HEK293T (cell line): Measurements from ENCODE around the gene DDAH1.

Source experiments
- CTCF ChIA-PET: fragments of 350-600 bp; formaldehyde crosslinking; extraction: SDS; loops from one replicate; lab custom pipeline; 2021; ENCODE audit warnings: antibody characterized with exemption, inconsistent platforms; lab: Yijun Ruan, JAX
- POLR2A ChIA-PET: fragments of 350-600 bp; formaldehyde crosslinking; extraction: SDS; loops from one replicate; lab custom pipeline; 2020; ENCODE audit warnings: antibody characterized with exemption, inconsistent platforms; lab: Yijun Ruan, JAX
- DNase-seq: peaks from one replicate; pipeline ENCODE4 v3.0.0; 2012; ENCODE audit warnings: mixed read lengths; ENCODE audit errors: extremely low spot score
- ARNT ChIP-seq: fragments of 450-650 bp; IDR thresholded peaks from 2 replicates; pipeline ENCODE4 v1.6.1; 2017; ENCODE audit warnings: mild to moderate bottlenecking
- BHLHE40 ChIP-seq: fragments of 450-650 bp; IDR thresholded peaks from 2 replicates; pipeline ENCODE4 v1.6.1; 2016; ENCODE audit warnings: mild to moderate bottlenecking, moderate library complexity, borderline replicate concordance
- CTBP1 ChIP-seq: fragments of 450-650 bp; IDR thresholded peaks from 2 replicates; pipeline ENCODE4 v1.6.1; 2016; ENCODE audit warnings: borderline replicate concordance
- ELF4 ChIP-seq: fragments of 450-650 bp; IDR thresholded peaks from 2 replicates; pipeline ENCODE4 v1.6.1; 2017; ENCODE audit warnings: antibody characterized with exemption
- FOXA1 ChIP-seq: fragments of 450-650 bp; IDR thresholded peaks from 2 replicates; pipeline ENCODE4 v1.6.1; 2016; ENCODE audit warnings: mild to moderate bottlenecking
- FOXK2 ChIP-seq: fragments of 450-650 bp; IDR thresholded peaks from 2 replicates; pipeline ENCODE4 v1.6.1; 2016; ENCODE audit warnings: mild to moderate bottlenecking
- FOXM1 ChIP-seq: fragments of 450-650 bp; IDR thresholded peaks from 2 replicates; pipeline ENCODE4 v1.6.1; 2017; ENCODE audit warnings: mild to moderate bottlenecking, borderline replicate concordance
- HDGF ChIP-seq: fragments of 450-650 bp; IDR thresholded peaks from 2 replicates; pipeline ENCODE4 v1.6.1; 2017; ENCODE audit warnings: antibody characterized with exemption, borderline replicate concordance
- L3MBTL2 ChIP-seq: fragments of 450-650 bp; conservative IDR thresholded peaks from 2 replicates; pipeline ENCODE4 v1.6.1; 2016; ENCODE audit warnings: mild to moderate bottlenecking
- LEF1 ChIP-seq: fragments of 450-650 bp; IDR thresholded peaks from 2 replicates; pipeline ENCODE4 v1.6.1; 2017; ENCODE audit warnings: mild to moderate bottlenecking, borderline replicate concordance
- NFRKB ChIP-seq: fragments of 450-650 bp; IDR thresholded peaks from 2 replicates; pipeline ENCODE4 v1.6.1; 2016; ENCODE audit warnings: mild to moderate bottlenecking, moderate library complexity
- SP1 ChIP-seq: fragments of 450-650 bp; IDR thresholded peaks from 2 replicates; pipeline ENCODE4 v1.6.1; 2017
- SUZ12 ChIP-seq: fragments of 450-650 bp; IDR thresholded peaks from 2 replicates; pipeline ENCODE4 v1.6.1; 2016; ENCODE audit warnings: mild to moderate bottlenecking
- TARDBP ChIP-seq: fragments of 450-650 bp; IDR thresholded peaks from 2 replicates; pipeline ENCODE4 v1.6.1; 2016
- ZNF384 ChIP-seq: fragments of 450-650 bp; IDR thresholded peaks from 2 replicates; pipeline ENCODE4 v1.6.1; 2016
- TF ChIP-seq, protein P1 (sequence below): fragments of 450-650 bp; IDR thresholded peaks from 2 replicates; pipeline ENCODE4 v1.6.1; 2016

DDAH1 gene

DNA sequence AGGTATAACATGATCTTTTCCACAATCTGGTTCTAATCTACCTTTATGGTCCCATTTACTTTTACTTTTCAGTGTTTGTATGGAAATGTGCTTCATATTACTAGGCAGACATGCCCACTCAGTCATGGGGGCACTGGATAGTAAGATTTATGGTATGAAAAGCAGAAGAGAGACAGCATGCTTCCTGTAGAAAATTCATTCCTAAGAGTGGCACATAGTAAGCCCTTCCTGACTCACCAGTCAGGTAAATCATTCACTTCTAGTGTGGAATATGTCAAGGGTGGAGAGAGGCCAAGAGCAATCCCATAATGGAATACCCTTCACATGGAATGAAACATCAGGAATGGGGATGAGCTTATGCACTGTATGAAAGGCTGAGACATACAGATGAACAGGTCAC, 139.0 kb downstream of the DDAH1 start:
- CTCF ChIA-PET, result no interaction called here

DNA sequence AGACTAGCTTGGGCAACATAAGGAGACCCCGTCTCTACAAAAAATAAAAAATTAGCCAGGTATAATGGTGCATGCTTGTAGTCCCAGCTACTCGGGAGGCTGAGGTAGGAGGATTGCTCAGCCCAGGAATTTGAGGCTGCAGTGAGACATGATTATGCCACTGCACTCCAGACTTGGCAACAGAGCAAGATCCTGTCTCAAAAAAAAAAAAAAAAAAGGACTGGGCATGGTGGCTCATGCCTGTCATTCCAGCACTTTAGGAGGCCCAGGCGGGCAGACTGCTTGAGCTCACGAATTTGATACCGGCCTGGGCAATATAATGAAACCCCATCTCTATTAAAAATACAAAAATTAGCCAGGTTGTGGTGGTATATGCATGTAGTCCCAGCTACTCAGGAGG, 141.2 kb downstream of the DDAH1 start:
- TF ChIP-seq NFRKB, result no peak
- no peak for TF ChIP-seq HDGF
- no peak for TF ChIP-seq SUZ12
- no peak for TF ChIP-seq TARDBP
- no peak for TF ChIP-seq L3MBTL2
- TF ChIP-seq SP1, result no peak
- no peak for TF ChIP-seq LEF1
- no peak for TF ChIP-seq ELF4
- no peak for TF ChIP-seq BHLHE40
- no peak for TF ChIP-seq FOXM1
- no peak for TF ChIP-seq FOXA1
- no peak for TF ChIP-seq CTBP1
- no peak for TF ChIP-seq ZNF384
- TF ChIP-seq ARNT, result no peak
- TF ChIP-seq FOXK2, result no peak
- TF ChIP-seq, protein P1, sequence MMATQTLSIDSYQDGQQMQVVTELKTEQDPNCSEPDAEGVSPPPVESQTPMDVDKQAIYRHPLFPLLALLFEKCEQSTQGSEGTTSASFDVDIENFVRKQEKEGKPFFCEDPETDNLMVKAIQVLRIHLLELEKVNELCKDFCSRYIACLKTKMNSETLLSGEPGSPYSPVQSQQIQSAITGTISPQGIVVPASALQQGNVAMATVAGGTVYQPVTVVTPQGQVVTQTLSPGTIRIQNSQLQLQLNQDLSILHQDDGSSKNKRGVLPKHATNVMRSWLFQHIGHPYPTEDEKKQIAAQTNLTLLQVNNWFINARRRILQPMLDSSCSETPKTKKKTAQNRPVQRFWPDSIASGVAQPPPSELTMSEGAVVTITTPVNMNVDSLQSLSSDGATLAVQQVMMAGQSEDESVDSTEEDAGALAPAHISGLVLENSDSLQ, result no peak
- no peak for DNase-seq
- ChIA-PET POLR2A (no interaction called here), CTCF (interaction anchor here (0.7 kb wide), 1 partner anchor 175 kb away, joined by 6 read pairs; no protein-coding TSS in a partner anchor)

More for the DNA sequence above, 139.0 kb downstream of the DDAH1 start:
- TF ChIP-seq CTBP1 (no peak), TARDBP (no peak), L3MBTL2 (no peak), FOXA1 (no peak), ARNT (no peak), ZNF384 (no peak), BHLHE40 (no peak), ELF4 (no peak), SP1 (no peak), HDGF (no peak), LEF1 (no peak), FOXK2 (no peak), SUZ12 (no peak), FOXM1 (no peak), NFRKB (no peak)
- TF ChIP-seq, protein P1, result no peak
- POLR2A ChIA-PET, result no interaction called here
- no peak for DNase-seq

DNA sequence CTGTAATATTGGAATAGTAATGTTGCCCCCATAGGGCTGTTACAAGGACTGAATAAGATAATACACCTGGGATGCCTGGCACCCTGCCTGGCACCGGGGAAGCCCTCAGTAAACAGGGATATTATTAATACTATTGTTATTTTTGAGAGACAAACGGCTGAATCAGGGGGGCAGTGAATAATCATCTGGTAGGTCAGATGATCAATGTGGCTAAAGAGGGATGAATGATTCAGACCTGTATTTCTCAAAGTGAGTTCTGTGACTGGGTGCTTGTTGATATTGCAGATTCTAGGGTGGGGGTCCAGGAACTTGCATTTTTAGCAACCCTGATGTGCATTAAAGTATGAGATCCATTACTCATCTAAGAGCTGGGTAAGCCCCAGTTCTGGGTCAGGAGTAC, 142.3 kb downstream of the DDAH1 start:
- DNase-seq, result no peak
- ChIA-PET POLR2A (no interaction called here), CTCF (no interaction called here)
- no peak for TF ChIP-seq BHLHE40
- TF ChIP-seq TARDBP, result no peak
- TF ChIP-seq FOXA1, result no peak
- TF ChIP-seq CTBP1, result no peak

DNA sequence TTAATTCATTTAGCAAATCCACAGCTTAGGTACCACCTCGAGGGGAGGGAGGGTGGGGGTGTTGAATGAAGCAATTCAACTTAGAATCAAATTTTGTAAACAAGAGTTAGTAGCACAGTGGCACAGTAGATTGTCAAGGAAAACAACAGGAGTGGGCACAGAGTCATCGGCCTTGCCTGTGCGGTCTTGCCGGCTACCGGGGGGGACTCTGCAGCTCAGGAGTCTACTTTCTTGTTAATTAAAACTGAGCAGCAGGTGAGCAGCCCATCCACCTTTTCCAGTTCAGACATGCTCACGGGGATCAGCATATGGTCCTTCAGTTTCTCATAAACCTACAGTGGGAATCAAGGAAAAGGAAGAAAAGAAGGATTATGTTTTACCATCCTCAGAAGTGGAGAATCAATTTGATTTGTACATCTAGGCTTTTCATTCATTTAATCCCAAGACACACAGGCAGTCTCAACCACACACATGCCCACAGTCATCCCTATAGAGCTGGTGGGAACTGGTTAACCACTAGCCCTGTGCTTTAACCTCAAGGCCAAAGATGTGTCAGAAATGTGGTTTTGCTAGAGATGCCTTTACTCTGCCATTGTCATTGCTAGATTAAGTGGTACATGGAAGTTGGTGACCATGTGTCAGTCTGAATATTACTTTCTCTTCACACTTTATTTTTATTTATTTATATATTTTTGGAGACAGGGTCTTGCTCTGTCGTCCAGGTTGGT, 143.6 kb downstream of the DDAH1 start:
- ChIA-PET POLR2A (no interaction called here), CTCF (no interaction called here)
- no peak for DNase-seq
- TF ChIP-seq TARDBP (no peak), ELF4 (no peak), L3MBTL2 (no peak), FOXM1 (no peak), FOXK2 (no peak), ARNT (no peak), BHLHE40 (no peak), ZNF384 (no peak), FOXA1 (no peak), NFRKB (no peak)
- TF ChIP-seq, protein P1, result no peak

DNA sequence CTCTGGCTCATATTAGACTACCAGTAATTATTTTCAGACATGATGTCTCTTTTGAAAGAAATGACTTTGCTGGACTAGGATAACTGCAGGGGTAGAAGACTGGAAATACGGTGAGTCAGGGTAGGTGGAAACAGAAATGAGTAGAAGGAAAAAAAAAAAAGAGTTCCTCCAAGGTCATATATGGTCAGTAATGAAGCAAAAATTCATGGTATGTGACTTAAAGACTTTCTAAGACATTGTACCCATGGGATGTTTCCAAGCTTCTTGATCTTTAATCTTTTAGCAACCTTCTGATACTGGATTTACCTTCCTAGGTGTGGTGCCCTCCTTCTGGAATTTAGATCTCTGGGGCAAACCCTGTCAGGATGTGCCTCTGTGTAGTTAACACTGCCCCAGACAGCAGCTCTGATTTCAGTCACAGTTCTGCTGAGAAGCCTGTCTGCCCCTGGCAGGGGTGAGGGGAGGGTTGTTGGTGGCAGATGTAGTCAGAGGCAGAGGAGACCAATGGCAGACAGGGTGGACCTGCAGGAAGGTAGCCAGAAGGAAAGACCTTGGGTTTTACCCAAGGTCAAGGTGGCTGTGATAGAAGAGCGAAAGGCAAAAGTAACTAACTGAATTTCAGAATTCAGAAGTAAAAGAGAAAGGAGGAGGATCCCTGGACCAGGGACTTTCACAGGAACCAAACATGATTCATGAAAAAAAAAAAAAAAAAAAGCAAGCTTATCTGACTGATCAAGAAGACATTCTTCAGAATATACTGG, 144.4 kb downstream of the DDAH1 start:
- no peak for DNase-seq
- CTCF ChIA-PET, result interaction anchor here (0.6 kb wide), 1 partner anchor 36 kb away, joined by 7 read pairs; no protein-coding TSS in a partner anchor
- TF ChIP-seq L3MBTL2, result no peak
- TF ChIP-seq FOXK2, result no peak
- no peak for TF ChIP-seq BHLHE40
- no peak for TF ChIP-seq LEF1
- no peak for TF ChIP-seq FOXA1
- TF ChIP-seq TARDBP, result no peak
- POLR2A ChIA-PET, result no interaction called here

DNA sequence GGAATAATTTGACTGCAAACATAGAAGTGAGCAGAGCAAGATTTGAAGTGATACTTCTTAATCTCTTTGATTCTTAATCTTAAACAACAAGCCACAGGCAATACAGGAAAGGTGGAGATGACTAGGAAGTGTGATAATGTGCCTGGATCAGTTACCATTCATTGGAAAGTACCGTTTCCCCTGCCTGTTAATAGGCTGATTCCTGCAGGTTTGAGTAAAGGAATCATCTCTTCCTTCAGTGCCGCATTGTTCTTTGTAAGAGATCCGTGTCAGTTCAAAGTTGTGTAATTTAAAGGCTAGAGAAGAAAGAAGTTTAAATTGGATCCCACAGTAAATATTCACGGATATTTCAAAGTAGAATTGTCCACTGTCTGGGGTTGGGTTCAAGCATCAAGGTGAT, 145.0 kb downstream of the DDAH1 start:
- TF ChIP-seq NFRKB, result no peak
- no peak for TF ChIP-seq ZNF384
- TF ChIP-seq ARNT, result no peak
- TF ChIP-seq FOXA1, result no peak
- no peak for TF ChIP-seq CTBP1
- no peak for TF ChIP-seq BHLHE40
- no peak for TF ChIP-seq LEF1
- TF ChIP-seq FOXM1, result no peak
- no peak for TF ChIP-seq SUZ12
- no peak for TF ChIP-seq ELF4
- no peak for TF ChIP-seq SP1
- no peak for TF ChIP-seq L3MBTL2
- TF ChIP-seq FOXK2, result no peak
- TF ChIP-seq, protein P1, result no peak
- no peak for TF ChIP-seq HDGF
- no peak for TF ChIP-seq TARDBP
- POLR2A ChIA-PET, result no interaction called here
- no peak for DNase-seq
- CTCF ChIA-PET, result no interaction called here
